ENCODE results near the gene TMEM141.

DNA sequence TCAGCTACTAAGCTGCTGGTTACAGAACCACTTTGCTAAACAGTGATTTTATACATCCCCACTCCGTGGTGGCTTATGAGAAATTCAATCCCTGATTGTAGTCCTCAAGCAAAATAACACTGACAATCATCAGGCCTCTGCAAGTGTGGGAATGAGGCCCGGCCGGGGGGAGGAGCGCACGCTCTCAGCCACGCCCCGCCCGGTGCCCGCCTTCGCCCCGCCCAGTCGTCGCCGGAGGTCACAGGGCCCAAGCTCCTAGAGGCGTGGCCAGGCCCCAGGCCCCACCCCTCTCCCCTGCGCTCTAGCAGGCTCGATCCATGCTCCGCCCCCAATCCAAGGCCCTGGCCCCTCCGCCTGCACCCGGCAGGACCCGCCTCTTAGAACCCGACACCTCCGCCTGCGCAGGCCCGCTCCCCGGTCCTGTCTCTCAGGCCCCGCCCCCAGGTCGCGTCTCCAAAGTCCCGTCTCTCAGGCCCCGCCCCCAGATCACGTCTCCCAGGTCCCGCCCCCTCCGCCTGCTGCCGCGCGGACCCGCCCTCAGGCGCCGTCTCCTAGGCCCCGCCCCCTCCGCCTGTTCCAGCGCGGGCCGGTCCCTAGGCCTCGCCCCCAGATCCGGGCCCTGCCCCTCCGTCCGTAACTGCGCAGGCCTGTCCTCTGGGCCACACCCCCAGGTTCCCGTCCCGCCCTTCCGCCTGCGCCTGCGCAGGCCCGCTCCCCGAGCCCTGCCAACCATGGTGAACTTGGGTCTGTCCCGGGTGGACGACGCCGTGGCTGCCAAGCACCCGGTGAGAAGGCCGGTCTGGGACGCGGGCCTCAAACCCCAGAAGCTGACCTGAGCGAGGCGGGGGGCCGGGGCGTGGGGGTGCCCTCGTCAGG is at the start of gene TMEM141:
- TF ChIP-seq CTCF (optimal IDR thresholded peaks at IDR 0.05 in 1 of 3, IDR thresholded peaks at IDR 0.05 in 1 of 3, conservative IDR thresholded peaks at IDR 0.05 in 1 of 3; ENCODE audit: extremely low read depth in 1 of 3, insufficient read depth in 2 of 3, low read length in 3 of 3) (no peak), EZH2 (IDR thresholded peaks at IDR 0.05; ENCODE audit: low read length) (no peak)
